HCT116 (cell line): ENCODE data around the gene PLGRKT. TPM values are rescaled to one million over a fixed set of nuclear protein-coding genes. Genes with fewer than 3 reads are reported as not detected.

Source experiments
- ATAC-seq: fragments of 200-7000 bp; cut with Tn5 transposase; 2 replicates; pipeline ENCODE4 v1.9.1; 2020; ENCODE audit warnings: mild to moderate bottlenecking, moderate library complexity
- BruUV-seq: library from RNA; stranded (reverse); fragments of 400-500 nt; replicated peaks from 2 replicates; lab custom pipeline; 2021; lab: Mats Ljungman, UMichigan
- CTCF ChIA-PET: fragments of 300-600 bp; sonication (Branson Sonifier 250); formaldehyde crosslinking; loops from one replicate; lab custom pipeline; 2021; ENCODE audit warnings: antibody characterized with exemption; lab: Charles Lee
- POLR2A ChIA-PET: fragments of 300-600, 350-600 bp; sonication (Branson Sonifier 250); formaldehyde crosslinking; loops from one replicate; lab custom pipeline; 2021; ENCODE audit warnings: antibody characterized with exemption; lab: Charles Lee
- RAD21 ChIA-PET, 2 experiments: fragments of 300-600 bp; sonication (Branson Sonifier 250); formaldehyde crosslinking; loops; one replicate each; lab custom pipeline; 2023; ENCODE audit warnings: low total read pairs in 2 of 2; ENCODE audit not compliant: uncharacterized antibody in 2 of 2, unreplicated experiment in 2 of 2, low non-redundant PET in 1 of 2; lab: Charles Lee
- DNase-seq: peaks from one replicate; pipeline ENCODE4 v3.0.0-alpha.2; 2010; ENCODE audit warnings: low read depth, low spot score
- H2AFZ ChIP-seq: fragments of 200-600 bp; shearing (Covaris generic), sonication (generic); 2 replicates; pipeline ENCODE4 v1.6.1; 2017; ENCODE audit warnings: low read depth, mixed run types, mixed read lengths, antibody characterized with exemption, low read length; ENCODE audit not compliant: poor library complexity, severe bottlenecking
- H3K27ac ChIP-seq: 2 replicates; pipeline ENCODE4 v1.5.1; 2012; ENCODE audit warnings: low read depth, low read length
- H3K27me3 ChIP-seq: fragments of 200-600 bp; sonication (generic); 2 replicates; pipeline ENCODE4 v1.6.1; 2016; ENCODE audit warnings: mixed run types, low read length, mixed read lengths; ENCODE audit not compliant: insufficient read depth
- H3K36me3 ChIP-seq, 2 experiments: fragments of 200-500 bp in 1 of 2; fragments of 200-600 bp in 1 of 2; sonication (Bioruptor generic) in 1 of 2; sonication (generic) in 1 of 2; 2 replicates each; pipeline versions ENCODE4 v1.5.1 to v1.6.1; 2014 to 2016; ENCODE audit warnings: low read length in 2 of 2, inconsistent platforms in 1 of 2, mixed read lengths in 1 of 2, mixed run types in 1 of 2; ENCODE audit not compliant: insufficient read depth in 2 of 2, control insufficient read depth in 1 of 2
- H3K4me1 ChIP-seq, 2 experiments: fragments of 200-600 bp in 1 of 2; sonication (generic) in 1 of 2; 2 replicates each; pipeline versions ENCODE4 v1.5.1 to v1.6.1; 2012 to 2017; ENCODE audit warnings: low read length in 2 of 2, inconsistent platforms in 1 of 2, mild to moderate bottlenecking in 1 of 2, mixed read lengths in 1 of 2, mixed run types in 1 of 2, moderate library complexity in 1 of 2; ENCODE audit not compliant: insufficient read depth in 2 of 2, control insufficient read depth in 1 of 2
- H3K4me2 ChIP-seq: fragments of 200-600 bp; sonication (generic); 2 replicates; pipeline ENCODE4 v1.6.1; 2017; ENCODE audit warnings: mixed run types, low read length, mixed read lengths
- H3K4me3 ChIP-seq, 2 experiments: fragments of 200-600 bp in 1 of 2; sonication (generic) in 1 of 2; replicated peaks in 1 of 2; 2 replicates each; pipeline ENCODE4 v1.5.1; 2011 to 2016; ENCODE audit warnings: low read length in 2 of 2, control low read depth in 1 of 2, low read depth in 1 of 2, mild to moderate bottlenecking in 1 of 2, mixed read lengths in 1 of 2, mixed run types in 1 of 2
- H3K79me2 ChIP-seq: fragments of 200-600 bp; sonication (generic); 2 replicates; pipeline ENCODE4 v1.6.1; 2017; ENCODE audit warnings: mild to moderate bottlenecking, mixed run types, low read length, moderate library complexity, mixed read lengths; ENCODE audit not compliant: insufficient read depth
- H3K9ac ChIP-seq: fragments of 200-600 bp; sonication (generic); 2 replicates; pipeline ENCODE4 v1.6.1; 2016; ENCODE audit warnings: low read length, mixed read lengths
- H3K9me2 ChIP-seq: fragments of 200-600 bp; sonication (generic), shearing (Covaris generic); 2 replicates; pipeline ENCODE4 v1.6.1; 2017; ENCODE audit warnings: mixed run types, mild to moderate bottlenecking, moderate library complexity; ENCODE audit not compliant: insufficient read depth
- H3K9me3 ChIP-seq, 2 experiments: fragments of 200-500 bp in 1 of 2; fragments of 200-600 bp in 1 of 2; sonication (Bioruptor generic) in 1 of 2; sonication (generic) in 1 of 2; 2 replicates each; pipeline ENCODE4 v1.6.1; 2014 to 2017; ENCODE audit warnings: low read length in 2 of 2, mixed read lengths in 2 of 2, inconsistent platforms in 1 of 2, low read depth in 1 of 2, mild to moderate bottlenecking in 1 of 2, mixed run types in 1 of 2, moderate library complexity in 1 of 2; ENCODE audit not compliant: control insufficient read depth in 1 of 2, insufficient read depth in 1 of 2
- H4K20me1 ChIP-seq: fragments of 200-600 bp; sonication (generic), shearing (Covaris generic); 2 replicates; pipeline ENCODE4 v1.6.1; 2017; ENCODE audit warnings: mixed run types, mild to moderate bottlenecking, moderate library complexity; ENCODE audit not compliant: insufficient read depth
- YY1 ChIP-seq: IDR thresholded peaks from 2 replicates; pipeline ENCODE4 v1.6.1; 2011; ENCODE audit warnings: low read length, low read depth, moderate library complexity, mild to moderate bottlenecking; ENCODE audit not compliant: insufficient replicate concordance; ENCODE audit errors: extremely low read depth
- ZNF274 ChIP-seq: fragments of 200-500 bp; sonication (Bioruptor generic); IDR thresholded peaks from 2 replicates; pipeline ENCODE4 v1.6.1; 2014; ENCODE audit warnings: mild to moderate bottlenecking, low read depth, low read length, inconsistent platforms
- intact Hi-C: fragments of 100-400 bp; cut with micrococcal nuclease; formaldehyde crosslinking; loops from 2 replicates; pipeline ENCODE4 v1.10.0; 2022
- total RNA-seq: library from RNA; stranded (reverse); gene quantifications from one replicate; pipeline ENCODE4 v1.2.1, GENCODE V29; 2021; ENCODE audit not compliant: unreplicated experiment

Gene PLGRKT
- total RNA-seq, 1 experiment from 2014 or later: 23.8 TPM

DNA sequence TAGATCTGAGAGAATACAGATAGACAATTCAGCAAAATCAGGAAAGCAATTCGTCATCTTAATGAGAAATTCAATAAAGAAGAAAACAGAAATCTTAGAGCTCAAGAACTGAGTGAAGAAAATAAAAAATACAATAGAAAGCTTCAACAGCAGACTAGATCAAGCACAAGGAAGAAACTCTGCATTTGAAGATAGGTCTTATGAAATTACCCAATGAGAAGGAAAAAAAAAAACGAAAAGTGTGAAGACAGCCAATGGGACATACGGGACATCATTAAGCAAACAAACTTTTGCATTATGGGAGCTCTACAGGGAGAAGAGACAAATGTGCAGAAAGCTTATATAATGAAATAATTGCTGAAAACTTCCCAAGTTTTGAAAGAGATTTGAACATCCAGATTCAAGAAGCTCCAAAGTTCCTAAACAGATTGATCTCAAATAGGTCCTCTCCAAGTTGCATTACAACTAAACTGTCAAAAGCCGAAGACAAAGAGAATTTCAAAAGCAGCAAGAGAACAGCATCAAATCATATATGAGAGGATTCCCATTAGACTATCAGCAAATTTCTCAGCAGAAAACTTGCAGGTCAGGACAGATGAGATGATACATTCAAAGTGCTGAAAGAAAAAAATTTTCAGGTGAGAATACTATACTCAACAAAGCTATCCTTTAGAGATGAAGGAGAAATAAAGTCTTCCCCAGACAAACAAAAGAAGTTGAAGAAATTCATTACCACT is 122.4 kb downstream of the PLGRKT start (continued):
- TF ChIP-seq YY1: no peak

DNA sequence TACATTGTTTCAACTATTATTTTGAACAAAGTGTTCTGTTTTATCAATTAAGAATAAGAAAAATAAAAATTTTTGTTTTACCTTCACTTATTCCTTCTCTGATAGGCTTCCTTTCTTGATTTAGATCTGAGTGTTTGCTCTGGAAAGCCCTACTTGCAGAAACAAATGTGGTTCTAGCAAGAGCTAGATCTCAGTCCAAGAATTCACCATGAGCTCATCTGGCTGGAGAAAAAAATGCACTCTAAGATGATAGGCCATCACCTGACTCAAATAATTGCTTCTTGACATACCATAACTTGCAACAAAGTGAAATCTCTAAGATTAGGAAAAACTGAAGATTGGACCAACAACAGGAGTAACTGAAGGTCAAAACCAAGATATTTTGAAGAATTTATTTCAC is 126.9 kb downstream of the PLGRKT start:
- H3K27me3 ChIP-seq: no peaks in the 10 kb centered on the region
- H3K27ac ChIP-seq: no peak overlapping the region
- intact Hi-C loops: no loop called here
- RAD21 ChIA-PET: interaction anchor here in 1 of 2 experiments (0.7 kb wide), 1 partner anchor 125 kb away, joined by 3 read pairs; no protein-coding TSS in a partner anchor
- TF ChIP-seq YY1 (no peak), ZNF274 (no peak)
- no peaks in the 10 kb centered on the region for H3K79me2 ChIP-seq
- POLR2A ChIA-PET: no interaction called here
- no peaks in the 10 kb centered on the region for H3K36me3 ChIP-seq
- no peaks in the 10 kb centered on the region for H3K4me1 ChIP-seq
- no peak for ATAC-seq
- no peak overlapping the region for H3K4me2 ChIP-seq
- H3K9ac ChIP-seq: no peak overlapping the region
- H3K9me2 ChIP-seq: no peaks in the 10 kb centered on the region
- H3K9me3 ChIP-seq: no peaks in the 10 kb centered on the region
- no peak overlapping the region for H3K4me3 ChIP-seq
- no peak overlapping the region for H2AFZ ChIP-seq
- no TSS peak for BruUV-seq
- no peaks in the 10 kb centered on the region for H4K20me1 ChIP-seq
- DNase-seq: no peak
- CTCF ChIA-PET: no interaction called here

Other genes starting within 250 kb of the PLGRKT start
- gene INSL4, start 206.5 kb downstream of the PLGRKT start, total RNA-seq: not detected
- gene RLN2, start 133.2 kb downstream of the PLGRKT start, total RNA-seq: not detected
- not detected for gene RLN1, start 98.0 kb downstream of the PLGRKT start, total RNA-seq
- 2.5 TPM for gene CD274, start 12.6 kb upstream of the PLGRKT start, total RNA-seq
- not detected for gene PDCD1LG2, start 72.6 kb upstream of the PLGRKT start, total RNA-seq
- 25.5 TPM for gene RIC1, start 191.2 kb upstream of the PLGRKT start, total RNA-seq